SH-SY5Y (cell line): Measurements from ENCODE around the gene RNF32.

Experiments
- GATA2 ChIP-seq: IDR thresholded peaks from 2 replicates; pipeline ENCODE4 v1.6.1; 2011; ENCODE audit warnings: mild to moderate bottlenecking, low read depth, low read length
- GATA3 ChIP-seq: IDR thresholded peaks from 2 replicates; pipeline ENCODE4 v1.6.1; 2011; ENCODE audit warnings: low read depth, mild to moderate bottlenecking, low read length, moderate library complexity

RNF32 gene

DNA sequence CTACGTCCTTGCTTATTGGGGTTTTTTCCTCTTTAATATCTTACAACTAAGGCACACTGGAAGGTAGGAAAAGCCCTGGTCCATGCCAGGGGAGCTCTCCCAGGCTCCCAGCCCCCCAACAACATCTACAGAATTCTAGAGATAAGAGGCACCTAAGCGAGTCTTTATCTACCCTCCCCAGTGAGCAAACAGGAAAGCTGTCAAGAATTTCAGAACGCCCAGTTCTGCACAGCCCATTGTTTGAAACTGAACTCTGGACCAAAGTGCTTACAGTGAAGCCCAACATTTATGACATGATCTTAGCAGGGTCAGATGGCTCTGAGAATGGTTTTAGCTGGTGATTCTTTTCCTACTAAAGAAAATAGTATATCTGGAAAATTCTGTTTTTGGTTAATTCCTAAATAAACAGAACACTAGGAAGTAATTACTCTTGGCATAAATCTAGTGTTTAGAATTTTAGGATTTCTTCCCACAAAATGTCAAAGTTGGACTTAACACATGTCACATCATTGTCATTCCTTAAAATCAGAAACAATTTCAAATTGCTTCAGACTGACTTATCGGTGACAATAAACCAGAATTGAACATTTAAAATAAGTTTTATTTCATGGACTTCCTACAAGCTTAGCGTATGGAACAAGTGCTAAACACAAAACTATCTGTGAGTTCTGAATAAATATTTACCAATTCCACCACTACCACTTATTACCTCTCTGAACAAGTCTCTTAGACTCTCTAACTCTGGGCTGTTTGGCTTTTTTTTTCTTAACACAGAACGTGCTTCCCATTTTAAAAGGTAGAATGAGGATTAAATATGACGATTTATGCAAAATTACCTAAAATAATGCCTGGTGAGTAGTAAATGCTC is 31.3 kb upstream of the RNF32 start:
- no peak for TF ChIP-seq GATA2
- no peak for TF ChIP-seq GATA3

DNA sequence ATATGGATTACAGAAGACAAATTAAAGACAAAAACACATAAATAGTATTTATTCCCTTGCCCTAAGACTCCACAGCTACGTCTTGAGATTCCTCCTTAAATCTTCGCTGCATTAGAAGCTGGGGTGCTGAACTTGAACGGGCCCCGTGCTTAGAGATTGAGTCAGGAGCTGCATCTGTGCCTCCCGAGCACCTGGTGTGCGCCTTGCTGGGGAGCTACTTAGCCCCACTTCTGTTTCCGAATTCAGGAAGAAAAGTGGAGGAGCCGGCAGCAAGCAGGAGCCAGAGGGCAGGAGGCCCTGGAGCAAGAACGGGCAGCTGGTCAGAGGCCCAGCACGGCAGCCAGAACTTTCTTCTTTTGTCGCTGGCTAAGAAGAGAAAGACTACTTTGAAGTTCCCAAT is 30.4 kb upstream of the RNF32 start:
- no peak for TF ChIP-seq GATA3
- no peak for TF ChIP-seq GATA2

- TF ChIP-seq GATA3 (no peak), GATA2 (no peak)
Observed at GRCh38 chr7:156610601-156611000, 30.0 kb upstream of the RNF32 start.

- TF ChIP-seq GATA3 = no peak
- TF ChIP-seq GATA2 = no peak
Observed at GRCh38 chr7:156611014-156612010, 29.3 kb upstream of the RNF32 start.

GRCh38 chr7:156612930-156613329 is 27.6 kb upstream of the RNF32 start:
- TF ChIP-seq GATA2 = no peak
- TF ChIP-seq GATA3 = no peak

DNA sequence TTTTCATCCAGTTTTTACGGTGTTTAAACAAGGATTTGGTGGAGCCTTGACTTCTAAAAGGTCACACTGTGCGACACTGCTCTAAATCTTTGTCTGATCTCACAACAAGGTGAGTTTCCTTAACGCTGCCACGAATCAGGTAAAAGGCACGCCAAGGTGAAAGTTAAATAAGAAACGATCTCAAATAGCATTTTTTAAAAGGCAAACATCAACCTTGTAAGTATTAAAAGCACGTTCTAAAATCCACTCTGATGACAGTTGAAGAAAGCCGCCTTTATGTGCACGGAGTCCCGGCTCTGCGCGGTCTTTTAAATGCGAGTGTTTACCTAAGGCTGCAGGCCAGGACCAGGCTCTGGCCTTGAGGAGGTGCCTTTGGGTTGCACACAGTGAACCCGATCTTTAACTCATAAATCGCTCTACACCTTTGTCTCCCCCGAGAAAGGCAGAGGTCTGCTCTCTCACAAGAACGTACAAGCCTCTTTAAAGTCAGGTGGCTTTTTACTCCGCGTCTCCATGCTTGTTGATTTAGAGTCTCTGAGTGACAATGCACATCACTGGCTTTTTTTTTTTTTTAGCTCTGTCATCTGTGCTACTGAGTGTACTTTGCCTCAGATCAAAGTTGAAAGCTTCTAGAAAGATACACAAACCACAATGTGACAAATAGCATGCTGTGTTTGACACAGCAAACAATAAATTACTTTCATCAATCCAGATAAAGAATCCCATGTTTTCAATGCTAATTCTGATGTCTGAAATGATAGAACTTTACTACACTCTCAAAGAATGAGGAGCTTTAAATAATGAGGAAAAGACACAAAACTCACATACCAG is 25.9 kb upstream of the RNF32 start:
- TF ChIP-seq GATA2 = no peak
- no peak for TF ChIP-seq GATA3

DNA sequence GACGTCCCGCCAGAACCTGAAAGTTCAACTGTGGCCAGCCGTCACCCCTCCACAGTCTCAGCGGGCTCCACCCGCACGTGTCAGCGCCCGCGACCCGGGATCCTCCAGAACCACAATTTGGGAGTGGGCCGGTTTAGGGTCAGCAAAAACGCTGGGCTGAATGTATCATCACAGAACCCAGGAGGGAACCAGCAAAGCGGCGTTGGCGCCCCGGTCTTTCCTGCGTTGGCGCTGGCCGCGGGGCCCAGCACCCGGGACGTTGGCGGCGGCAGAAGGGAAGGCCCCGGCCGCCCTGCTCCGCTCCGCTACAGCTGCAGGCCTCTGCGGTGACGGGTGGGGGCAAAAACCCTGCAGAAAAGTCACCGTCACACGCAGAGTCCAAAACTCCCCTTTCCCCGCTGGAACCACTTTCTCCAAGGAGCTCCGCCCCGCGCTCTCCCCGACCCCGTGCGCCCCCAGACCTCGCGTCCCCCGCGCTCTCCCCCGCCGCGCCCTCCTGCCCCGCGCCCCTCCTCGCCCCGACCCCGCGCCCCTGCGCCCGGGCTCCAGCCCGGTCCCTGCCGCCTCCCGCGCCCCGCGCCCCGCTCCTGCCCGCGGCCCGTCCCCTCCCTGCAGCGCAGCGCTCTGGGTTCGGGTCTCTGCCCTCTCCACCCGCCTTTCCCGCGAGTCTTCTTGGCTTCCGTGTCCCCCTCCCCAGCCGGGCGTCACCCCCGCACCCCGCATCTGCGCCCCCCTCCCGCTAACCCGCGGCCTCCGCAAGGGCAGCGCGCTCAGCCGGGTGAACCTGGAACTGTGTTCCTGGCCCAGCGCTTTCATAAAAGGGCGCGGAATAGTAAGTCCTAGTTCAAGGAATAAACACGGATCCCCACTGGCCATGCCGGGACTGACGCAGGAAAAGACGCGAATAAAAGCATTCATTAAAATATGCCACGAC is 24.0 kb upstream of the RNF32 start:
- no peak for TF ChIP-seq GATA2
- TF ChIP-seq GATA3 = no peak

DNA sequence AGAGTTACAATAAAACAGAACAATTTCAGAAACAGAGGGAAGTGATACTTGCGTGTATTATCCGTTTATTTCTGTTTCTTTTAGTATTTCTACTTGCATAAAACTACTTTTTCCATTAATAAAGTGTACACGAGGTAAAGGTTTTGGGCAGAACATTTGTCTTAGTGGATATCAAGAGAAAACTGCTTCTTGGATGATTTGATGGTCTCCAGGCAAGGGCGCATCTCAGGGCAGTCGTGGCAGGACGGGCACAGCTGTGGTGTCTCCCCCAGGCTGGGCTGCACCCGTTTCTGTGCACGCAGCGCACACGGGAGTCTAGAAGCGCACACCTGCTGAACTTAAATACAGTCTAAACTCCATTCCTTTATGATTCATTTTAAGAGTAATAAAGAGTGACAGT is 23.4 kb upstream of the RNF32 start:
- TF ChIP-seq GATA2 = no peak
- no peak for TF ChIP-seq GATA3

GRCh38 chr7:156618078-156618779 is 22.3 kb upstream of the RNF32 start:
- TF ChIP-seq GATA3 (no peak), GATA2 (no peak)

- TF ChIP-seq GATA2 (no peak), GATA3 (no peak)
Observed at GRCh38 chr7:156618780-156619367, 21.7 kb upstream of the RNF32 start.

DNA sequence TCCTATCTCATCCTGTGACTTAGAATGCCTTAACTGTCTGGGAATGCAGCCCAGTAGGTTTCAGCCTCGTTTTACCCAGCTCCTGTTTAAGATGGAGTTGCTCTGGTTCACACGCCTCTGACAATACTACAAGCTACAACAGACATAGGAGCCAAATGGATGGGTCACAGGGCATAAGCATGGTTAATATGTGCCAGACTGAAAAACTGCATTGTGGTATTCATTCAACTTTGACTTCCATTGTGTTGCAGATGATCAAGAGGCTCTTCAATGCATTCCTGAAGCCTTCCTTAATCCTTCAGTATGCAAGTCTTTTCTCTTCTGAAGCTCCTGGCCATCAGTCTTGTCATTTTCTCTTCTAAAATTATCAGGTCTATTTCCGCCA is 20.3 kb upstream of the RNF32 start:
- TF ChIP-seq GATA2 (no peak), GATA3 (no peak)

DNA sequence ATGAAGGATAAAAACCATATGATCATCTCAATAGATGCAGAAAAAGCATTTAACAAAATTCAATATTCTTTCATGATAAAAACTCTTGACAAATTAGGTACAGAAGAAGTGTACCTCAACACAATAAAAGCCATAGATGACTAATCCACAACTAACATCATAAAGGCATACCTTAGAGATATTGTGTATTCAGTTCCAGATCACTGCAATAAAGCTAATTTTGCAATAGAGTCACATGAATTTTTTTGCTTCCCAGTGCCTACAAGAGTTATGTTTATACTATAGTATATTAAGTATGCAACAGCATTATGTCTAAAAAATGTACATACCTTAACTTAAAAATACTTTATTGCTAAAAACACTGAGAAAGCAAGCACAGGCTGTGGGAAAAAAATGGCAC is 18.9 kb upstream of the RNF32 start:
- no peak for TF ChIP-seq GATA2
- no peak for TF ChIP-seq GATA3

DNA sequence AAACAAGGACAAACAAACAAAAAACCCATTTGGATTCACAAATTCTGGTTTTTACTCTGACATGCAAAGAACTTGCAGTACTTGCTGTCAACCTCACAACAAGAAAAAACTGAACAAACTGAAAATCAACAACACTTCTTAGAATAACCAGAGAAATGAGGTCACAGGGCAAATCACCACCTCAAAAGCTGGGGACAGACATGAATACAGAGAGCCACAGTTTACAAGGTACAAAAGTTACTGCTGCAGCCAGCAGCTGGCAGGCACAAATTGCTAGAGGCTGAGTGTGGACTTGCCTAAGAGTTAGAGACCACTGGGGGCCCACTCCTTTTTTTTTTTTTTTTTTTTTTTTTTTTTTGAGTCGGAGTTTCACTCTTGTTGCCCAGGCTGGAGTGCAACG is 15.0 kb upstream of the RNF32 start:
- TF ChIP-seq GATA3 = no peak
- no peak for TF ChIP-seq GATA2
